HG03521 (cell line): ENCODE measurements around the gene APOM.
A peak's percentile ranks its signal among the peaks of the same experiment; 100 is the strongest.

ENCODE experiments used
- ATAC-seq: cut with Tn5 transposase; IDR thresholded peaks from one replicate; pipeline ENCODE4 v1.9.1; 2021; ENCODE audit warnings: mild to moderate bottlenecking, moderate library complexity; ENCODE audit not compliant: unreplicated experiment

Gene APOM

DNA sequence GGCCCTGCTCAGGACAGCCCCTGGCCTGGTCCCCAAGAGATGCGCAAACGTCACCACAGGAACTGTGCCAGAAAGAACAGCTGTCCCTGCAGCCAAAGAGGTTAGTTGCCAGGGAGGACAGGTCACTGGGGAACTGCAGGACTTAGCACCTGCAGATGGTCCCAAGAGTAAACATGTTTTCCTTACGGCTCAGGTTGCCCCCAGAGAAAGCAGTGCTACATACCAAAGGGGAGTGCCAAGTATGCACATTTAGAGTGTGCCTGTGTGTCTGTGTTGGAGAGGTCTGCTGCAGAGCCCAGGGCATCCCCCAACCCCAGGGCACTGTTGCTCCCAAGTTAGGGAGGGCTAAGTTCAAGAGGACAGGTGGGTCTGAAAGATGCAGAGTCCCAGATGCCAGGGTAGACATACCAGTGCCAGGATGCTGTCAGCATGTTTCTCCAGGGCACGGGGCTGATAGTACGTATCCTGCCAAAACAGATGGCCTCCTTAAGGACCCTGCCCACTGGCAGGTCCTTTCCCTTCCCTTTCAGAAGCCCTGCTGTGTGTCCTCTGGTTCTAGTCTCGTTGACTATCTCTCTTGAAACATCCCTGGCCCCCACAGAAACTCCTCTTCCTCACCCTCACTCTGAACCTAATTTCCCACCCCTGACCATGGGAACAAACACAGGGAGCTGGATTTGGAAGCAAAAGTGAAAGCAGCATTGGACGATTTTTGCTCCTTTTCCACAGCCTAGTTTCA is 46.1 kb downstream of the APOM start:
- ATAC-seq: no peak

- no peak for ATAC-seq
Measured at GRCh38 chr6:31702405-31702818, 46.7 kb downstream of the APOM start.

- peak; percentile 75 for ATAC-seq
Measured at GRCh38 chr6:31702819-31703716, 47.4 kb downstream of the APOM start, which contains the start of gene ABHD16A. ABHD16A (minus strand) TSS chr6:31703324; CDS start chr6:31703281, 43 bp downstream.

GRCh38 chr6:31705931-31706330 is 50.2 kb downstream of the APOM start:
- ATAC-seq: no peak

GRCh38 chr6:31706599-31706998 is 50.9 kb downstream of the APOM start, which contains the start of gene LY6G6F:
LY6G6F (plus strand) TSS chr6:31706866; CDS start chr6:31706907, 41 bp downstream.
- no peak for ATAC-seq

DNA sequence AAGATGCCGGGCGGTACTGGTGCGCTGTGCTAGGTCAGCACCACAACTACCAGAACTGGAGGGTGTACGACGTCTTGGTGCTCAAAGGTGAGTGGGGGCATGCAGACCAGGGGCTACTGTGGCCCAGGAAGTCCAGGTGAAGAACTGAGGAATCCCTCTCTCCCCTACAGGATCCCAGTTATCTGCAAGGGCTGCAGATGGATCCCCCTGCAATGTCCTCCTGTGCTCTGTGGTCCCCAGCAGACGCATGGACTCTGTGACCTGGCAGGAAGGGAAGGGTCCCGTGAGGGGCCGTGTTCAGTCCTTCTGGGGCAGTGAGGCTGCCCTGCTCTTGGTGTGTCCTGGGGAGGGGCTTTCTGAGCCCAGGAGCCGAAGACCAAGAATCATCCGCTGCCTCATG is 52.0 kb downstream of the APOM start:
- ATAC-seq: no peak
